GM23248 (cell line): ENCODE data around the gene MCTP2.

Experiments used
- EZH2 ChIP-seq: fragments of 200-600 bp; sonication (generic); IDR thresholded peaks from 2 replicates; pipeline ENCODE4 v1.6.1; 2018; ENCODE audit warnings: antibody characterized with exemption, mild to moderate bottlenecking; ENCODE audit not compliant: insufficient read depth, poor library complexity, severe bottlenecking
- EZH2phosphoT487 ChIP-seq: fragments of 200-600 bp; sonication (generic); IDR thresholded peaks from 2 replicates; pipeline ENCODE4 v1.6.1; 2018; ENCODE audit warnings: antibody characterized with exemption, moderate library complexity, mild to moderate bottlenecking, low read depth; ENCODE audit not compliant: insufficient read depth

GRCh38 chr15:94272251-94272898 lies 41.0 kb downstream of the MCTP2 start:
- TF ChIP-seq EZH2 (no peak), EZH2phosphoT487 (no peak)
